IPS-NIHi11 (cell line): ENCODE results near the gene SLC25A6.
"Not testable (repeated sequence)": the region's sequence is repeated elsewhere in the genome, so short reads cannot be mapped to it uniquely, and the experiment has no call there.

ENCODE experiments used
- DNase-seq: peaks from one replicate; pipeline ENCODE4 v3.0.0; 2012; ENCODE audit warnings: mixed read lengths, low spot score

Gene SLC25A6

DNA sequence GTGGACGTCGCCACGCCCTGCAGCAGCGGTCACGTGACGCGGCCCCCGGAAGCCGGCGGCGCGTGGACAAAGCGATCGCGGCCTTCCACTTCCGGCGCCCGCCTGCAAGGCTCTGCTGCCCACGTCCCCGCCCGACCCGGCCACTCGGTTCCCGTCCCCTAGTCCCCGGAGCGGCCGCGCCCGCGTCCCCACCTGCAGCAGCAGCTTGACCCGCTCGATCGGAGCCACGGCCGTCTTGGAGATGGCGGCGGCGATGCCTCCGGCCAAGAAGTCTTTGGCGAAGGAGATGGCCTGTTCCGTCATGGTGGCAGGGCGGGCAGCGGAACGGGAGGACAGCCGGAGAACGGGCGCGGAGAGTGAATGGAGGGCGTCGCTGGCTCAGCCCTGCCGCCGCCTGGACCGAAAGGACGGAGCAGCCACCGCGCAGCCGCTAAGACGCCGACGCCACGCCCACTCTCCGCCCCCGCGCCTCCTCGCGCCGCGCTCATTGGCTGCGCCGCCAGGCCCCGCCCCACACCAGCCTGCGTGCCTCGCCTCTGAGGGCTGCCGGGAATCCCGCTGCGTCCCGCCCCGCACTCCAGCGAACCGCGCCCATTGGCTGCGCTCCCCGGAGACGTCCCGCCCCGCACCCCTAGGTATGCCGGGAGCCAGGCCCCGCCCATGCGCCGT lies at the start of gene SLC25A6:
TSS of gene SLC25A6 (minus strand) at position 407 of the 669 bp plus-strand sequence. CDS start at position 303, 104 bp downstream.
- DNase-seq, result peak; percentile 97

DNA sequence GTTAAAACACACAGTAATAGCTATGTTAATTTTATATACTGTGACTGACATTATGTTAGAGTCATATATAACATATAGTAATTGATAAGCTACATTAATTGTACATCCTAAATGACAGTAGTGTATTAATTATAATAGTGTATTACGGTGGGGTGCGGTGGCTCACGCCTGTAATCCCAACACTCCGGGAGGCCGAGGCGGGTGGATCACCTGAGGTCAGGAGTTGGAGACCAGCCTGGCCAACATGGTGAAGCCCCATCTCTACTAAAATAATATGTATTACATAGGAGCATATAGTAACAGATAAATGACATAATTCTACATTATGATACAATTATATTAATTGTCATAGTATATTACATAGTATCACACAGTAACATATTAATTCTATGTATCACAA lies 48.6 kb upstream of the SLC25A6 start:
- DNase-seq, result no peak

DNA sequence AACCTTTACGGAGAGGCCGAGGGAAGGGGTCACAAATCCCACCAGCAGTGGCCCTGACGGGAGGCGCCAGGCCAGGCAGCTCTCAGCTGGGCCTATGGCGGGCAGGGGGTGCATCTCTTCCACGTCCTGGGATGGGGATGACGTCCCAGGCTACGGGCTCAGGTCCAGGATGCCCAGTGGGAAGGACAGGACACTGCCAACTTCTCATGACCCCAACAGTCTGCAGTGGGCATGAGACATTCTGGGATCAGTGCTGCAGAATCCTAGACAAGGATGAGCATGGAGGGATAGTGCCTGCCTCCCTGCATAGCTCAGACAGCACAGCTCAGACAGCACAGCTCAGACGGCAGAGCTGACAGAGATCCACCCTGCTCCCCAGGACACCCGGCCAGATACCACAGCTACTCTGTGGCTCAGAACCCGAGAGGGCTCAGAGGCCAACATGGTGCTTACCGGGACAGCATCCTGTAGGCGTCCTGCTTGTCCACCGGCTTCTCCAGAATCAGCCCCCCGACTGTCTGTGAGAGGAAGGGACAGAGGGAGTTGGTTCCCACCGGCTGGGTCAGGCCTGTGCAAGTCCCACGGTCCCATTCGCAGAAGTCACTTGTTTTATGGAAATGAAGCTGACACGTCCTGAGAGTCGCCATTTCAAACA lies 43.5 kb upstream of the SLC25A6 start:
- no peak for DNase-seq

DNA sequence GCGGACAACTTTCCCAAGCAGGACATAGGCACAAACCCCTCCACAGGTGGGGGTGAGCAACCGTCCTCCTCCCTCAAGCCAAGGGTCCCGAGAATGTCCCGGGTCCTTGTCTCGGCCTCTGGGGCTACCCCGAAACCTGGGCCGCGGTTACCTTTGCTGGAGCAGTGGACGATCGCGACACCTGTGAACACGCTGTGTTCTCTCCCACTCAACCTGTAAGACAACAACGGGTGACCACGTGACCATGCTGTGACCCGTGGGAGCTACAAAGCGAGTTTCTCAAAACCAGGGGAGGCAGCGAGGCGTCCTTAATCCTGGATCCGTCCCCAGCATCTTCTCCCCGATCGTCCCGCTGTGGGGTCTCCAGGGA lies 42.9 kb upstream of the SLC25A6 start:
- no peak for DNase-seq

DNA sequence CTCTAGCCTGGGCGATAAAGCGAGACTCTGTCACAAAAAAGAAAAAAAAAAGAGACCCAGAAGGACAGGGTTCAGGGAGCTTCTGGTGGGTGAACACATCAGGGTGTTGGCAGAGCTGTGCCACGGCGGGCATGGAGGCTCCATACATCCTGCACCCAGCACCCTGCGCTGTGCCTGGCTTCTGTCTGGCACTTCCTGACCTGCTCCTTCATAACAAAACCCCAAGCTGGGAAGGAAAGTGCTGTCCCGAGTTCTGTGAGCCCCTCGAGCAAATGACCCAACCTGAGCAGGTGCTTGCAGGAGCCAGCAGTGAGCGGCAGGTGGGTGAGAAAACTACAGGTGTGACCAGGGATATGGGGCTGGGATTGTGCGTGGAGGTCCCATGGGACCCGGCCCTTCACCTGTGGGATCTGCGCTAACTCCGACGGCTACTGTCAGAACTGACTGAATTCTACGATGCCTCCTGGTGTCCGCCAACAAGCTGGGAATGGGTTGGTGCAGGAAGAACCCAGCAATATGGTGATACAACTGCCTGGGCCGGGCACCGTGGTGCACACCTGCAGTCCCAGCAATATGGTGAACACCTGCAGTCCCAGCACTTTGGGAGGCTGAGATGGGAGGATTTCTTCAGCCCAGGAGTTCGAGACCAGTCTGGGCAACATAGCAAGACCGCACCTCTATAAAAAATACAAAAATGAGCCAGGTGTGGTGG lies 41.9 kb upstream of the SLC25A6 start:
- DNase-seq, result no peak

DNA sequence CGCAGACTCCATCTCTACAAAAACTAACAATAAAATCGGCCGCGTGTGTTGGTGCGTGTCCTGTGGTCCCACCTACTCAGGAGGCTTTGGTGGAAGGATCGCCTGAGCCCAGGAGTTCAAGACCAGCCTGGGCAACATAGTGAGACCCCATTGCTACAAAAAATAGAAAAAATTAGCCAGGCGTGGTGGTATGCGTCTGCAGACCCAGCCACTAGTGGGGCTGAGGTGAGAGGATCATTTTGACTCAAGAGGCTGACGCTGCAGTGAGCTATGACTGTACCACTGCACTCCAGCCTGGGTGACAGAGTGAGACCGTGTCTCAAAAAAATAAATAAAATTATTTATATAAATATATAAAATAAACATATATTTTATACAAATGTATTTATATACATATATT lies 38.5 kb upstream of the SLC25A6 start:
- no peak for DNase-seq

DNA sequence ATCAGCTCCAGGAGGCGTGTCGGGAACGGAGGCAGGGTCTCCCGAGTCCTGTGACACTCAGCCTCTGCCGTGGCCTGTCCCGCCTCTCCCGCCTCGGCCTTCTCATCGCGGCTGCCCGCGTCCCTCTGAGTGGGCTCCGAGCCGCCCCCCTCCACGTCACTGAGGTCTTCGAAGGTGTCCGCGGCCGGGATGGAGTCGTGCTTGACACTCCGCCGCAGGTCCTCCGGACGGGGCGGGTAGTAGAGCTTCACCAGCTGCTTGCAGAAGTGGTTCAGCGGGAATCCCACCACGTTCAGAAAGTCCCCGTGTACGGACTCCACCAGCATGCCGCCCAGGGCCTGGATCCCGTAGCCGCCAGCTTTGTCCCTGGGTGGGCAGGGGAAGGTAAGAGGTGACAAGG lies 35.8 kb upstream of the SLC25A6 start:
- no peak for DNase-seq

DNA sequence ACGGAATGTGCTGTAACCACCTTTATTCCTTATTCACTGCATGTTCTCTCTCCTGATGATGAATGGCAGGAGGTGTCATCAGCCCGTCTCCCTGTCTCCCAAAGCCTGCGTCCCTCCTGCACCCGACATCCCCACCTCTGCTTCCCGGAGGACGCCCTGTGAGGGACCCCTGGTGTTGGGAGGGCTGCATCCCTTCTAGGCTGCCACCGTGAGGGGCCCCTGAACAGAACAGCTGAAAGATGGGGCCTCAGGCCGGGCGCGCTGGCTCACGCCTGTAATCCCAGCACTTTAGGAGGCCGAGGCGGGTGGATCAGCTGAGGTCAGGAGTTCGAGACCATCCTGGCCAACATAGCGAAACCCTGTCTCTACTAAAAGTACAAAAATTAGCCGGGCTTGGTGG lies 34.4 kb upstream of the SLC25A6 start:
- not testable (repeated sequence) for DNase-seq

DNA sequence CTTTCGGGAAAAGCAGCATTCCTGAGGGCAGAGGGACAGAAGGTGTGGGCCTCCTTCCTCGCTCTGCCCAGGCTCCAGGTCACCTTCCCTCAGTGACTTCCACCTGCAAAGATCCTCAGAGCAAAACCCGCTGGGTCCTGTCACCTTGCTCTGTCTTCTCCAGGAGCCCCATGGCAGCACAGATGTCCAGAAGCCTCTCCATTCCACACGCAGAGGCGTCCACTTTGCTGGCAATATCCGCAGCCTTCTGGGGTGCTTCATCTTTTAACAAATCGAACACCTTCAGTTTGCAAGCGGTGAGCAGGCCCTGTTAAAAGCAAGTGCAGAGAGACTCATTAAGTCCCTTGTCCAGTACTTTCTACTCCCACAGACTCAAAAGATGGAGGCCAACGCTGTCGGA lies 33.5 kb upstream of the SLC25A6 start:
- DNase-seq, result no peak

DNA sequence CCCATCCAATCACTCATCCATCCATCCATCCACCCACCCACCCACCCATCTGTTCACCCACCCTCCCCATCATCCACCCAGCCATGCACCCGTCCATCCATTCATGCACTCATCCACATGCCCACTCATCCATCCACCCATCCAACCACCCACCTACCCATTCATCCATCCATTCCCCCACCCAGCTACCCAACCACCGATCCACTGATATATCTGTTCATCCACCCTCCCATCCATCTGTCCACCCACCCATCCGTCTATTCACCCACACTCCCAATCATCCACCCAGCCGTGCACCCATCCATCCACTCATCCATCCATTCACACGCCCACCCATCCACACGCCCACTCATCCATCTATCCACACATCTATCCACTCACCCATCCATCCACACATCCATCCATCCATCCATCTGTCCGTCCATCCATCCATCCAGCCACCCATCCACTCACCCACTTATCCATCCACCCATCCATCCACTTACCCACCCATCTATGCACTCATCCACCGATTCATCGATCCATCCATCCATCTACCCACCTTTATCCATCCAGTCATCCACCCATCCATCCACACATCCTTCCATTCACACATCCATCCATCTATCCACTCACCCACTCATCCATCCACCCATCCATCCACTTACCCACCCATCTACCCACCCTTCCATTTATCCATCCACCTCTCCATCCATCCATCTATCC lies 32.4 kb upstream of the SLC25A6 start:
- no peak for DNase-seq

DNA sequence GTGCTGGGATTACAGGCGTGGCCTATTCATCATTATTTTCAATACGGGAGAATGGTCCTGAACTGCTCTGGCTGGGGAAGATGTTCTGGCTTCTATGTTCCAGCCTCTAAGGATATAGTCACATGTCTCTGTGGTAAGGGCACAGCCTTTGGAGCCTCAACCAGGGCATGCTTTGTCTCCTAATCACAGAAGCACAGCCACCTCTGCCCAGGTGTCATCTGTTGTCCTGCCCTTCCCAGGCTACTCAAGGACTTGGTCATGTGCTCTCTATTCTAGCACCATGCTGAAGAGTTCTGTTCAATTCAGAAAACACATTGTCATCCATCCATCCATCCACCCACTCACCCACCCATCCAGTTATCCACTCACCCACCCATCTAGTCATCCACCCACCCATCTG lies 31.3 kb upstream of the SLC25A6 start:
- DNase-seq, result no peak

DNA sequence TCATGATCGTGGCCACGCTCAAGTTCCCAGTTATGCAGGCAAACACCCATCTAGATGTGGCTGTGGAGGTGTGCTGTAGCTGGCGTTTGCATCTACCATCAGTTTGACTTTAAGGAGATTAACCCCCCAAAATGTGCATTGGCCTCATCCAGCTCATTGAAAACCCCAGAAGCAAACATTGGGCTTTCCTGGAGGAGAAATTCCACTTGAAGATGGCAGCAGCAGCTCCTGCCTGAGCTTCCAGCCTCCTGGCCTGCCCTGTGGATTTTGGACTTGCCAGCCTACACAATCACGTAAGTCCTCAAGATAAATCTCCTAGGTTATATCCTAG lies 30.2 kb upstream of the SLC25A6 start:
- no peak for DNase-seq

DNA sequence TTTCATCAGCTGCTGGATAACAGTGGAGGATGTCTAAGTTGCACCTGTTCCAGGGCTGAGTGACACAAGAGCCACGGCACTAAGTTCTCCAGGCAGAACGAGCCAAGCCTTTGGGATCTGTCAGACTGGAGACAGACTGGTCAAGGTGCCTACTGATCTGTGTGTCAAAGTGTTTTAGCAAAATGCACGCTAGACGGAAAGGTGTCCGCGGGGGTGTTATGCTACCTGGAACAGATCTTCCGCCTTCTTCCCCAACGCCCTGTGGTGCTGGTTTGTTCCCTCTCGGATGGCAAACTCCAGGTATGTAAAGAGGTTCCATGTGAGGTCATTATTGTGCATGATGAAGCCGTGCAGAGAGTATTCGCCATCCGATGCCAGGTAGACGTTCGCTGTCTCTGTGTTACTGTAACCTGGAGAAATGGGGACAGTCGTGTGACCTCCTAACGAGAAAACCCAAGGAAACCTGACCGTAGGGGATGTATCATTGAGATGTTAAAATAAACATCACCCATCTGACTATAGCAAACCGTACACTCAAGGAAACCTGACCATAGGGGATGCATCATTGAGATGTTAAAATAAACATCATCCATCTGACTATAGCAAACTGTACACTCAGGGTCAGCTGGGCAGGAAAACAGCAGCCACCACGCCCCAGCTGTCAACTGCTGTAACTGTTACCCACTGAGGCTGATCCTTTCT lies 29.7 kb upstream of the SLC25A6 start:
- DNase-seq, result no peak

DNA sequence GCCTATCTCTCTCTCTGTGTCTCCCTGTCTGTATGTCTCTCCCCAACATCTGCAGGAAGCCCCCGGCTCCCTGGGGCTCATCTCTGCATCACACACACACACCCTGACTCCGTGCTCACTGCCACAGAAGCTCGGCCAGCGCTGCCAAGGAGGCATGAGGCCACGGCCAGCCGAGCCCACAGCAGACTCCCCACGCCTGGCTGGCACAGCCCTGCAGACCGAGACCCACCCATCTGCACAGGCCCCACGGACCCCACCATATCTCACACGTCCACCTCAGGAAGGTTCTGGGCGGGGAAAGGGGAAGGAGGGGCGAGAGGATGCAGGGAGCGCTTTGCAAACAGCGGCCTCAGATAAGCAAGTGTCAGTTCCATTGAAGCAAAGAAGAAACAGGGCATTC lies 28.5 kb upstream of the SLC25A6 start:
- DNase-seq, result peak; percentile 4

DNA sequence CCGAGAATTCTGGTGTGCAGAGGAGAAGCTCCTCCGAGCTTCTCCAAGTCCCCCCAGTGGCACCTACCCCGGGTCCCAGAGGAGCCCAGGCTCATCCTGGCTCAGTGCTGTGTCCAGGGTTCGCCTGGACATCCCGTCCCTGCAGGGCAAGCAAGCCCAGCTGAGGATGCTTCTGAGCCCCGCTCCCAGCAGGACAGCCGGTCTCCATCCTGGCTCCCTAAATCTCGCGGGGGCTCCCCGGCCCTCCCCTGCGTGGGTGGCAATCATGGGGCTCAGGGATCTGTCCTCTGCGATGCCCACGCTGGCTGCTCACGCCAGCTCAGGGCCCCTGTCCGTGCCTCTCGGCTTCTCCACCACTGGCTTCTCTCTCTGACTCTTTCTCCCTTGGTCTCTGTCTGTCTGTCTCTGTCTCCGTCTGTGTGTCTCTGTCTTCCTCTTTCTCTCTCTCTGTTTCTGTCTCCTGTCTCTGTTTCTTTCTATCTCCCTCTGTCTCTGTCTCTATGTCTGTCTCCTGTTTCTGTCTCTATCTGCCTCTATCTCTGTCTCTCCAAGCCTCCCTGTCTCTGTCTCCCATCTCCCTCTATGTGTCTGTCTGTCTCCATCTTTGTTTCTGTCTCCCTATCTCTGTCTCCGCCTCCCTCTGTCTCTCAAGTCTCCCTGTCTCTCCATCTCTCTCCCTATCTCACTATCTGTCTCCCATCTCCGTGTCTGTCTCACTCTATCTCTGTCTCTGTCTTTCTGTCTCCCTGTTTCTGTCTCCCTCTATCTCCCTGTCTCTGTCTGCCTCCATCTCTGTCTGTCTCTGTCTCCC lies 27.8 kb upstream of the SLC25A6 start:
- no peak for DNase-seq

DNA sequence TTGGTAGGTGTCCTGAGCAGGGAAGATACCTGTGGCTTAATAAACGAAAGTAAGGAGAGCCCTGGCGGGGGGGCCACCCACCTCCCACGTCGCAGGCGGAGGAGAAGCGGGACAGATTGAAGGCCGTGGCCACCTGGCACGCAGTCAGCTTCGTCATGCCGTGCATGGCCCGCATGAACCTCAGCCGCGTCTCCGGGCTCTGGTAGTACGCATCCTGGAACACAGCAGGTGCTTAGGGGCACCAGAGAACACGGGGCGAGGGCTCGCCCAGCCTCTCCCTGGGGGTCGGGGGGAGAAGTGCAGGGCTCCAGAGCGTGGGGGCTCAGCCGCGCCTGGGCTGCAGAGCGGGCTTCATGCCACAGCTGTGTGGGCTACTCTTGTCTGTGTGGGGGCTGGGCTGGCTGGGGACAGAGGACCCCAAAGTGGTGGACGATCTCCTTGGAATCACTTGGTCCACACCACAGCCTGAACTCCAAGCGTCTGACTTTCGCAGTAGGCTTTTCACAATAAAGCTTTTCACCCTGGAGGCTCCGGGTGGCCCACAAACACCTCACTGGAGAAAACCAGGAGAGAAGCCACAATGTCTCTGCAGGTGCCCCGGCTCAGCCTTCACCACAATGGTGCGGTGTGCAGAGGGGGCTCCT lies 27.1 kb upstream of the SLC25A6 start:
- DNase-seq, result no peak

DNA sequence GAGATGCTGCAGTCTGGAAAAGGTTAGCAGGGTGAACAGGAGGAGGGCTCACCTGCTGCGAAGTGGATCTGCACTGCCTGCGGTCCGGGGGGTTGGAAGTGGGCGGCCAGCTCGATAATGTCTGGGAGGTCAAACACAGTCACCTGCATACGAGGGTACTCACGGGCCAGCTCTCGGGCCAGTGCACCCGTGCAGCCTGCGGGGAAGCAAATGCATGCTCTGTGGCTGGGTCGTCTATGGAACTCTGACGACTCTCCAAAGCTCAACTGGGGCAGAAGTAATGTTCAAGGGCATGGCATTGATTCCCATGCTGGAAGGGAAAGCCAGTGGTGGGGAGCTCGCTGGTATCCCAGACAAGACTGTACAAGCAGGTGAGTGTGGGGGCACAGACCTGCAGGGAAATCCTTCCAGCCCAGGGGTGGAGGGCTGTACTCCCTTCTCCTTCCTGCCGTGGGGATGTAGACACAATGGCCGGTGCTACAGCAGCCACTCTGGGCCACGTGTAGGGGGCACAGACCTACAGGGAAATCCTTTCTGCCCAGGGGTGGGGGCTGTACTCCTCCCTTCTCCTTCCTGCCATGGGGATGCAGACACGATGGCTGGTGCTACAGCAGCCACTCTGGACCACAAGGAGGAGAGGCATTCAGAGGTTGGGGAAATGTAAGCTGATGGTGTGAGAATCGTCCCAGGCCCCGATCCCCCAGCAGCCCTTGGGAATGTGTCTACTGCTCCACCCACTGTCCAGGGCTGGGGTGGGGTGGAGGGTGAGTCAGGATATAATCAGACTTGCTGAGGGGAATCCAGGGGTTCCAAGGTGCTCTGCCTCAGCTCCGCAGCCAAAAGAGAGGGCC lies 26.2 kb upstream of the SLC25A6 start:
- peak; percentile 3 for DNase-seq

DNA sequence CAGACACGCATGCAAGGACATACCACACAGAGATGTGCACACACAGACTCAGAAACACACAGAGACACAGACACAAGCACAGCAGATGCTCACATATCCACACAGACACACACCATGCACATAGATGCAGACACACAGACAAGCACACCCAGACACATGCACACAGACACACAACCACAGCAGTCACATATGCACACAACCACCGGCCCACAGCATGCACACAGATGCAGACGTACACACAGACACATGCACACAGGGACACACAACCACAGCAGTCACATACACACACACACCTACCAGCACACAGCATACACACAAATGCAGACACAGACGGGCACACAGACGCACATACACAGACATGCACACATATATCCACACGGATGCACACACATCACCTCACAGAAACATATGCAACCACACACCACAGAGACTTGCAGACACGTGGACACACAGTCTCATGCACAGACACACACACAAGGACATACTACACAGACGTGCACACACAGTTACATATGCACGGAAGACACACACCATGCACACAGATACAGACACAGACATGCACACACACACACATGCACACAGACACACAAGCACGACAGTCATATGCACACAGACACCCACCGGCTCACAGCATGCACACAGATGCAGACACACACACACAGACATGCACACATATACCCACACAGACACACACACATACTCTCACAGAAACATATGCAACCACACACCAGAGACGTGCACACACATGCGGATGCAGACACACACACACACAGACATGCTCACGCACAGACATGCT lies 25.2 kb upstream of the SLC25A6 start:
- DNase-seq, result no peak

DNA sequence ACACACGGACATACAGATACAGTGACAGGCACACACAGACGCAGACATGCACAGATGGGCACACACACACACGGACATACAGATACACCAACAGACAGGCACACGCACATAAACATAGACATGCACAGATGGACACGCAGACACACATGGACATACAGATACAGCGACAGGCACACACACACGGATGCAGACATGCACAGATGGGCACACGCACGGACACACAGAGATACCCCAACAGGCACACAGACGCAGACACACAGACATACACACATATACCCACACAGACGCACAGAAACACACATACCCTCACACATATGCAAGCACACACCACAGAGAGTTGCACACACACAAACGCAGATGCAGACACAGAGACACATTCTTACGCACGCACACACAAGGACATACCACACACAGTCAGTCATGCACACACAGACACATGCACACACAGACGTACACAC lies 24.4 kb upstream of the SLC25A6 start:
- DNase-seq, result no peak
